ENCODE results near the gene CCDC88B.

DNA sequence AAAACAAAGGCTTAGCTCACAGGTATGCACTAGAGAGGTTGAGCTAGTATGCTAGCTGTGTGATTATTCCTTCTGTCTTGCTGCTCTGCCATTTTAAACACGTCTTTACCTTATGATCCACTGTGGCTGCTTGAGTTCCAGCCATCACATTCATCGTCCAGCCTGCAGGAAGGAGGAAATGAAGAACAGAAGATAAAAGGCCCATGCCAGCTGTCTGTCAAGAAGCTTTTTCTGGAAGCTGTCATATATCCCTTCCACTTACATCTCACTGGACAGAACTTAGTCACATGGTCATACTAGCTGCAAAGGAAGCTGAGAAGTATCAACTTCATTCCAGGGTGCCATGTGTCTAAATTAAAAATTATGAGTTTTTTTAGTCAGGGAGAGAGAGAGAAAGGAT, 12.6 kb upstream of the CCDC88B start:
- TF ChIP-seq, protein P1, sequence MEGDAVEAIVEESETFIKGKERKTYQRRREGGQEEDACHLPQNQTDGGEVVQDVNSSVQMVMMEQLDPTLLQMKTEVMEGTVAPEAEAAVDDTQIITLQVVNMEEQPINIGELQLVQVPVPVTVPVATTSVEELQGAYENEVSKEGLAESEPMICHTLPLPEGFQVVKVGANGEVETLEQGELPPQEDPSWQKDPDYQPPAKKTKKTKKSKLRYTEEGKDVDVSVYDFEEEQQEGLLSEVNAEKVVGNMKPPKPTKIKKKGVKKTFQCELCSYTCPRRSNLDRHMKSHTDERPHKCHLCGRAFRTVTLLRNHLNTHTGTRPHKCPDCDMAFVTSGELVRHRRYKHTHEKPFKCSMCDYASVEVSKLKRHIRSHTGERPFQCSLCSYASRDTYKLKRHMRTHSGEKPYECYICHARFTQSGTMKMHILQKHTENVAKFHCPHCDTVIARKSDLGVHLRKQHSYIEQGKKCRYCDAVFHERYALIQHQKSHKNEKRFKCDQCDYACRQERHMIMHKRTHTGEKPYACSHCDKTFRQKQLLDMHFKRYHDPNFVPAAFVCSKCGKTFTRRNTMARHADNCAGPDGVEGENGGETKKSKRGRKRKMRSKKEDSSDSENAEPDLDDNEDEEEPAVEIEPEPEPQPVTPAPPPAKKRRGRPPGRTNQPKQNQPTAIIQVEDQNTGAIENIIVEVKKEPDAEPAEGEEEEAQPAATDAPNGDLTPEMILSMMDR (IDR thresholded peaks at IDR 0.05) = no peak
- TF ChIP-seq POLR2A (IDR thresholded peaks at IDR 0.05) = no peak

All from esophagus squamous epithelium (tissue), 4 donors.